GM18526 (cell line): ENCODE measurements around the gene ELOVL6.

Experiments
- POLR2A ChIP-seq: IDR thresholded peaks from 3 replicates; pipeline ENCODE4 v1.6.1; 2011; ENCODE audit not compliant: insufficient read length; ENCODE audit errors: extremely low read depth

The ELOVL6 gene

DNA sequence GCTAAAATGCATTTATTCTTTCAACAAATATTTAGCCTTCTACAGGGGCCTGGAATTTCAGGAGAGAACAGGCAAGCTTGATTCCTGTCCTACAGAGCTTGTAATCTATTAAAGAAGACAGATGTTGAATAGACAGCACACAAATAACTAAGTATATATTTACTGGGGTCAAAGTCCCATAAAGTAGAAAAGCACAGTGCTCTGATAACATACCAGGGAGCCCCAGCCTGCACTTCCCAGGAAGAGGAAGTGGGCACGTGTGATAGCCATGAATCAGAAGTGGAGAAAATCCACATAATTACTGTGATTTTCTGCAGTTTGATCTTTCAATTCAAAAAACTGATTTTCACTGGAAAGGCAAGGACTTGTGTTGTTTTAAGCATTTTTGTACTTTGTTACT is 156.7 kb downstream of the ELOVL6 start:
- no peak for TF ChIP-seq POLR2A

DNA sequence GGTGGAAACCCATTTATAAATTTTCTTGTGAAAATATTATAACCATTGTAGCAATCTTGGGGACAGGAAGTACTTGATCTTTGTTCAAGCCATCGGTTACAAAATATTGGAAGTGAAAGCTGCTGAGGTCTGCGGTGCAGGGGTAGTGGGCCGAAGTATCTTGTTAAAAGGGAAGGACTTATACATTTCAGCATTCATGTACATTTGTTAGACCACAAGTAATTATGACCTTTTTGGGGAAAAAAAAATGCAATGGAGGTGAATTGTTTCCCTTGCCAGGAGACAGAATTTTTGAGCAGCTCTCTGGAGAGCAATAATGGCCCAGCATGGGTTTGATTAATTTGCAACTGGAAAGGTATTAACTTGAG is 164.4 kb downstream of the ELOVL6 start:
- TF ChIP-seq POLR2A: no peak

DNA sequence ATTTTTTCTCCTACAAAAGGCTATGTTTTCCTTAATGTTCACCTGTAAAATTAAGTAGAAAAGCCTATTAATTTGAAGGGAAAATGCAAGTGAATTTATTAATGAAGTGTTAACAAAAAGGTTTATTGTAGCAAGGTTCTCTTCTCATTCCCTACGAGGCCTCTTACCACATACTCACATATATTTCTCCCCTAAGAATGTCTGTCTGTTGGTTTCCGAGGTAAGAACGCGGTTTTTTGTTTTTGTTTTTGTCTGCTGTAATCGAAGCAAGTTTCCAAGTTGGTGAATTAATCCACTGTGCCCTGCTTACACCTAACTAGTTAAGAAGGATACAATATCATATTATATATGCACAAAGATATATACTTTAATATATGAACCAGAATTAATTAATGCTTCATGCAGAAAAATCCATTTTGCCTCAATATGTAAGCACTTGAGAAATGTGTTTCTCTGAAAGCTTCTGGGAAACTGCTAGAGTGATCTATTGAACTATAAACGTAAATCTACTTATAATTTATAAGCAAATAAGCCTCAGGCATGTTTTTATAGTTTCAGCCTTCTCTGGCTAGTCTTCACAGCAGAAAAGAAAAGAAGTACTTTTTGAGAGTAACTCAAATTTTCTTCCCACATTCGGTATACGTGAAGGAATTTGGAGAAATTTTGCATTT is 164.9 kb downstream of the ELOVL6 start:
- no peak for TF ChIP-seq POLR2A

DNA sequence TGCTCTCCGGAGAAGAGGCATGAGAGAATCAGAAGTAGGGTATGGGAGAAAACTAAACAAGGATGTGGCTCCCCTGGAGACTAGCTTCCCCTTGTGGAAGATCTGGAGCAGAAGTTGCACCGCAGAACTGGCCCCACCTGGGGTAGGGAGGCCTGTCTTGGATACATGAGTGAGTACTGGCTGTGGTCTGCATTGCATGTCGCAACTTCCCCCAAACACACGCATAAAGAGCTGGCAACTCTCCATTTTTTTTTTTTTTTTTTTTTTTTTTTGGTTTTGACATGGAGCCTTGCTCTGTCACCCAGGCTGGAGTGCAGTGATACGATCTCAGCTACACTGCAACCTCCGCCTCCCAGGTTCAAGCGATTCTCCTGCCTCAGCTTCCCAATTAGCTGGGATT is 165.8 kb downstream of the ELOVL6 start:
- TF ChIP-seq POLR2A: no peak

DNA sequence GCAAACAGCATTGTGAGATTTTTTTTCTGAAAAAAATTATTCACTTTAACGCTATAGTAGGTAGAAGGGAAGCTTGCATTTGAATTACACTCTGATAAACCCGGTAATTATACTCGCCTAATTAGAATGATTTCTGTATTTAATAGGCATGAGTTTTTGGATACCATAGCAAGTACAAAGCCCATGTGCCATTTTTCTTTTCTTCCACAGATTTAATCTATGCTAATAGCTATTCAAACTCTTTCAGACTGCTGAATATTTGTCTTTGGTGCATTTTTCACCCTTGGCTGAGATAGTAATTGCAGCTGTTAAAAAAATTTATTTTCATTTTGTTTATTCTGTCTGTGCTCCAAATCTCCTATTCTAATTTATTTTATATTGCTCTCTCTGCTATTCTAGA is 172.7 kb downstream of the ELOVL6 start:
- TF ChIP-seq POLR2A: no peak

DNA sequence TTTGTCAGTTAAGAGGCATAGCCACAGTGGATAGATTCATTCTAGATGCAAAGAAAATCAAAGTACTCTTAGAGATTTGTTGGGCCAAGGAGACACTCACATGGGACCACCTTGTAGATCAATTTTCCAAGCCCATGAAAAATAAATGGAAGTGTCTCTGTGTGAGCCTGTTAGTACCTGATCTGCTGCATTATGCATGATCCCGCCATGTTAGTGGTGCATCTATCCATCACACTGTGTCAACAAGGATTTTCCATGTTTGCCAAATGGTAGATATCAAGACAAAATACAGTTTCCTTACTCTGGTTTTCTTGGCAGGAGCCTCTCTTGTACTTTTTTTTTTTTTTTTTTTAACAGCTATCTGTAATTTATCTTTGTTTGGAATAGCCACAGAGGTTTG is 173.4 kb downstream of the ELOVL6 start:
- no peak for TF ChIP-seq POLR2A

DNA sequence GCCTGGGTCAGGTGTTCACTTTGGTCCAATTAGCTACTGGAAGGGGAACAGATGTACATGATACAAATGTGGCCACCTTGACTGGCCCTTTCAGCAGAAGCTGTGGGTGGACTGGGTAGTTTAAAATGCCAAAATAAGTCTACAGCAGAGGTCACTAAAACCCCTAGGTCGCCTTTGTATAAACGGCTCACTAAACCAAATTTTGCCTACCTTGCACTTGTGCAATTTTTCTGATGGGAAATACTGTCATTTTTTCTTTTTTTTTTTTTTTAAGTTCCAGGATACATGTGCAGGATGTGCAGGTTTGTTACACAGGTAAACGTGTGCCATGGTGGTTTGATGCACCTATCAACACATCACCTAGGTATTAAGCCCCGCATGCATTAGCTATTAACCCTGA is 176.0 kb downstream of the ELOVL6 start:
- TF ChIP-seq POLR2A: no peak

DNA sequence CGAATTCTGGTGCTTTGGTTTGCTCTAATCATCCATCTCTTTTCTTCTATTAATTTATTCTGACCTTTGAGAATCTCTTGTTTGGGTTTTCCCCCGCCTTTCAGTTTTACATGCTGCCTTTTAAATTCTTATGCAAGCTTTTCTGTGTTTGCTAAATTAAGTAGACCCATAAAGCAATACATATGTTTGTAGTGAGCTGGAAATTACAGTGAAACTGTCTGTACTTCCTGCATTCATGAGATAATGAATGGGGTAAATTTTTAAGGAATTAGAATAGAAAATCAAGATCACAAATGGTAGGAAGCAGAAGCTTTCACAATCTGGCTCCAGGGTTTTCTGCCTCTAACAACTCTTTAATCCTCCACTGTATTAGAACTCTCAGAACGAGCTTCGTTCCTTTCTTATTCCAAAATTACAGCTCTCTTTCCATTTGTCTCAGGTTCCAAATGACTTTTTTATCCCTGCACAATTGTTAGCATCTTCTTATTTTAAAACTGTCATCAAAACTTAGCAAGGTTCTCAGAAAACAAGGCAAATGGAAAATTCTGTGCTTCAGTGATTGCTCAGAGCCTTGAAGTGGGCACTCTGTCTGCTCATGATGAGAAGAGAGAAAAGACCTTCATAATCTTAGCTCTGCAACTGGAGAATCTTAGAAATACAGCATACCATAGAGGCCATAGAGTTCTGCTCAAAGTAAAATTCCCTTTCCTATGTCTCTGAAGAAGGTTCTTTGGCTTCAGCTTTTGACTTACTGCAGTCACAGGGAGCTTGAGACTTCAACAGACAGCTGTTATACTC is 177.6 kb downstream of the ELOVL6 start:
- TF ChIP-seq POLR2A: no peak

DNA sequence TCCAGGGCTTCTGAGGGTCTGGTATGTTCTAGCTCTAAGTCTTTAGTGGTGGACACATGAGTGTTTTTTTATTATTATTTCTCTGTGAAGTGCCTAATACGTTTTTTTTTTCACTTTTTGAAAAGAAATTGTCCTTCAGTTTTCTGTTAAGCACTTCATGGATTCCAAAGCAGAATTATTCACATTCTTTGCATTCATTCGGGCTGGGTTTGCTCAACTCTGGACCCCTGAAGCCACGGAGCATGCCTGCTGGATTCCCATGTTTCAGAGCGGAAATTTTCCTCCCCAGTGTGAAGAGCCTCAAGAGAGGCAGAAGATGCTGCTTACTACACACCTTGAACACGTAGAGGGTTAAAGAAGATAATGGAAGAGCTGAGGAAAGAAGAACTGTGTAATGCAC is 178.3 kb downstream of the ELOVL6 start:
- TF ChIP-seq POLR2A: no peak

DNA sequence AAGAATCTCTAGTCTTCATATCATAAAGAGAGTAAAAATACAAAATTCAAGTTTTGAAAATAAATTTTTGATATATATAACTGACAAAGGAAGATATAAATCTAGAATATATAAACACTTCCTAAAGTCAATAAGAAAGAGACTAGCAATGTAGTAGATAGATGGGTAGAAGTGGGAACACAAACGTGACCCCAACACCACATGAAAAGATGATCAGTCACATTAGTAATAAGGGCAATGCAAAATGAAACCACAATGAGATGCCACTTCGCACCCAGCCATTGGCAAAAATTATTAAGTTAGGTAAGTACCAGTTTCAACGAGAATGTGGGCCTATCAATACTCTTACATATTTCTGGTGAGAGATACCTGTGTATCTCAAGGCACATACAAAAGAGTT is 179.3 kb downstream of the ELOVL6 start:
- no peak for TF ChIP-seq POLR2A

DNA sequence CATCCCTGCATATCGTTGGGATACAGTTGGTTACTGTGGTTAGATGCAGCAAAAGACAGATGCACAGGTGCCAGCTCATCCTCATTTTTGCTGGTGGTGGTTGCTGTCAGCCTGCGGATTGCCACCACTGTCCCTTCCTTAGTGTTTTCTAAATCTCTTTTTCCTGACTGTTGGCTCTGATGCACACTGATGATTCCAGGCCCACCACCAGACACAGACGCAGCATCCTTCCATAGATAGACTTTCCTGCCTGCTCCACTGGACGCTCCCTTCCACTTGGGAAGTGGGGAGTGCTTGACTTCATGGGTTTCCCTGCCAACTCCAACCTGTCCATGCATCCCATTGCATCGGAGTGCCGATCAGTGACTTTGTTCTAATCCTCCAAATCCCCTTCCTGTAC is 184.2 kb downstream of the ELOVL6 start:
- TF ChIP-seq POLR2A: no peak

DNA sequence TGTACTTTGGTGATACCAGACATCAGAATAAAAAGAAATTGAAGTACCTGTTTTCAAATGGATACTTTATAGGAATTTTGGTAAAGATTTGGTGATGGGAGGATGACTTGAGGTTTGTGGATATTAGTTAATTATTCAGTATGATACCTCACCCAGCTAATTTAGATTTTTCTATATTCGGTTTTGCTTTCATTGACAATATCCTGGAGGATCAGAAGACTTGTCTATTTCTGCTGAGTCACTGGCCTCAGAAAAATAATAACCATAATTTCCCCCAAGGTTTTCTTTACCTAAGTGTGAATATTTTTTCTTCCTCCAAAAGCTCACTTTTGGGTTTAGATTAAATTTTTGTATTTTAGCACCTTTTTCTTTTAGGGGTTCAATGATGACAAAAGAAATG is 185.5 kb downstream of the ELOVL6 start:
- no peak for TF ChIP-seq POLR2A

DNA sequence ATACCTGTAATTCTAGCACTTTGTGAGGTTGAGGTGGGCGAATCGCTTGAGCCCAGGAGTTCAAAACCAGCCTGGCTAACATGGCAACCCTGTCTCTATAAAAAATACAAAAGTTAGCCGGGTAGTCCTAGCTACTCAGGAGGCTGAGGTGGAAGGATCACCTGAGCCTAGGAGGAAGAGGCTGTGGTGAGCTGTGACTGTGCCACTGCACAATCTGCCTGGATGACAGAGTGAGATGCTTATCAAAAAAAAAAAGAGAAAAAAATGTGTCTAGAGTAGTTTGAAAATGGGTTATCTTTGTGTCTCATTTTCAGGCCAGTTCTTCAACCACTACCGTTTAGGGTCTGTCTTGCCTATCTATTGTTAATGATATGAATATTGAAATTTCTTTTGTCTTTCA is 187.6 kb downstream of the ELOVL6 start:
- TF ChIP-seq POLR2A: no peak

DNA sequence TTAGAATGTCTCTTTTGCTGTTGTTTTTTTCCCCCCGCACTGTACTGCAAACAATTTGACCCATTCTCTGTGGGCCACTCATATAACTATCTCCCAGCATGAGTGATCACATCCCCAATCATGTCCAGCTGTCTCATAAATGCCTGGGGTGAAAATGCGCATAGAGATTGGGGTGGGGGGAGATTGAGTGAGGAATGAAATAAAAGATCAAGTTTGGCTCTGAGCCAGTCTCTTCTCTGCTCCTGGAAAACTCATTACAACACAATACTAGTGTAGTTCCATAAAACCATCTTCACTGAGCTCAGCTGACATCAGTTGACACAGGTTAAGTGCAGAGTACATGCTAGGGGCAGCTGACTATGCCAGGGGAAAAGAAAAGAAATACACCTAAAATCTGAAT is 188.9 kb downstream of the ELOVL6 start:
- TF ChIP-seq POLR2A: no peak

DNA sequence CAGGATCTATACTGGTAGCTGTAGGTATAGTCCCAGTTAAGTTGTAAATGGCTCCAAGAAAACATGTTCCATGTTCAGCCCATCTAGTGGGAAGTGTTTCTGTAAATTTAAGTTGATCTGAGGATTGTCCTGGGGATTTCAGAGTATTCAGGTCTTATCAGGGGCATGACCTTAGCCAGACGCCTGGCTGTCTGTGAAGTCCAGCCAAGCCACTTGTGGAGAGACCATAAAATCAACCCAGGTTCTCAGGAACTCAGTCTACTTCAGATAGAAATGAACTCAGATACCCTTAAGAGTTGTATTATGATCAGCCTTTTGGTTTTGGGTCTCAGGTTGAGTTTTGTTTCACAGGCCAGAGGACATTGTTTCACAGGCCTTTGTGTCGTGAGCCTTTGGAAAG is 189.9 kb downstream of the ELOVL6 start:
- no peak for TF ChIP-seq POLR2A

DNA sequence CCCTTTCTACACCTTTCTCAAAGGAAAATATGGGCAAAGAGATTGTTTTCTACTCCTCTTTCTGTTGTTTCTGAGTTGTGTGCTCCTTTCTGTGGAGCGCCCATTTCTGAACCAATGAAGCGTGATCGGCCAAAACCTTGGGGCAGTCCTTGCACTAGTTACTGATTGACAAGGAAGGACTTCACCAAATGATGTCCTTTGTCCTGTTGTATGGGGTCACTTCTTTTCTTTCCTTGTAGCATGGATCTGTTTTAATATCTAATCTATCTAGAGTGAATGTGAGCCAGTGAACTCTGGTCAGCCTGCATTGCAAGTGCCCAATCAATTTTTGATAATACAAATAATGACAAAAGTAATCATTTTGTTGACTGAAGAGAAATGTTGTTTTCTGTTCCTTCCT is 191.2 kb downstream of the ELOVL6 start:
- no peak for TF ChIP-seq POLR2A
